Posterior cingulate gyrus (tissue), 11 donors: ENCODE measurements around the gene MAP7.
"Not testable (repeated sequence)": the region's sequence is repeated elsewhere in the genome, so short reads cannot be mapped to it uniquely, and the experiment has no call there.

Experiments used
- DNase-seq, 10 donors: peaks; one replicate each; pipeline versions ENCODE4 v3.0.0 to v3.0.0-alpha.2; 2020 to 2021; ENCODE audit warnings: mixed read lengths in 3 of 10
- intact Hi-C: fragments of 100-400 bp; cut with DNase I; formaldehyde crosslinking; loops from one replicate; pipeline ENCODE4 v1.15.1; 2023

The MAP7 gene

DNA sequence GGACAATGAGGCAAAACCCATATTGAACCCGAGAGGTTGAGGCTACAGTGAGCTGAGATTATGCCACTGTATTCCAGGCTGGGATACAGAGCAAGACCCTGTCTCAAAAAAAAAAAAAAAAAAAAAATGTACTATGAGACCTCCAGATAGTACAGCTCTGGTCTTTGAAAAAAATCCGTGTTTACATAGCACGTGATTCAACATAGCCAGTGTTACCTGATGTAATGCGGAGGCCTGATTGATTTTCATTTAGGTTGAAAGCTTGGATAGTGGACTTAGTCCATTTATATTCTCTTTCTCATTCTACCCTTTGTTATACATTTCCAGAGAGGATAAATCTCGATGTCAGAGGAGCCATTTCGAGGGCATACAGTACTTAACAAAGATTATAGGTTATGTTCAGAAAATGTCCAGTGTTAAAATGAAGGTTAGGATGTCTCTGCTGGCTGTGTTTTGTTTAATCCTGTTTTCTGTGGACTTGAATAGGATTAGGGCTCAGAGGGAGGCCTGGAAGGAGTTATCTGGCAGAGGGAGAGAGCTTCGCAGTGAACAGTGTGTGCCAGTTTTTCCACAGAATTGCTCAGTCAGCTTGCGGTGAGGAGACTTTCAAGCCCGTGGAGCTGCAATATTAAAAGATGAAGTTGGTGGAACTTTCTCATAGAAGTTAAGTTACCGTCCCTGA, 226.7 kb downstream of the MAP7 start:
- intact Hi-C loops, result no loop called here
- DNase-seq, result no peak

DNA sequence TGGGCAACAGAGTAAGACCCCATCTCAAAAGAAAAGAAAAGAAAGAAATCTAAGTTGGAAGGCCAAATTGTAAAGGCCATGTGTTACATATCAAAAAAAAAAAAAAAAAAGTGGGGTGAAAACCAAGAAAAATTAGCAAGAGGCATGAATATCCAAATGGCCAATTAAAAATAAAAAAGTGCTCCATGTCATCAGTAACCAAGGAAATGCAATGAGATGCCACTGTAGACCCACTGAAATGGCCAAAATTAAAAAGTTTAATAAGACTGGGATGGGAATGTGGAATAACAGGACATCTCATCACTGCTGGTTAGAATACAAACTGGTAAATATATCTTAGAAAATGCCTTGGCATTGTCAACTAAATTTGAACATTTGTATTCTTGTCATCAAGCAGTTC, 230.5 kb downstream of the MAP7 start:
- DNase-seq, result no peak
- intact Hi-C loops, result loop anchor here (10.0 kb wide), 2 partner anchors 65 to 815 kb away; partner anchors contain the start of gene MTFR2

- intact Hi-C loops, result loop anchor here (10.0 kb wide), 2 partner anchors 64 to 814 kb away; partner anchors contain the start of gene MTFR2
- DNase-seq, result no peak
Measured at GRCh38 chr6:136318676-136319075, 231.5 kb downstream of the MAP7 start.

- intact Hi-C loops, result loop anchor here (10.0 kb wide), 2 partner anchors 63 to 813 kb away; partner anchors contain the start of gene MTFR2
- no peak for DNase-seq
Measured at GRCh38 chr6:136317971-136318370, 232.3 kb downstream of the MAP7 start.

- intact Hi-C loops, result loop anchor here (10.0 kb wide), 2 partner anchors 62 to 812 kb away; partner anchors contain the start of gene MTFR2
- peak in 6 of 10 donors; percentile 29 to 88 (median 62) for DNase-seq
Measured at GRCh38 chr6:136317021-136317694, 233.1 kb downstream of the MAP7 start.

DNA sequence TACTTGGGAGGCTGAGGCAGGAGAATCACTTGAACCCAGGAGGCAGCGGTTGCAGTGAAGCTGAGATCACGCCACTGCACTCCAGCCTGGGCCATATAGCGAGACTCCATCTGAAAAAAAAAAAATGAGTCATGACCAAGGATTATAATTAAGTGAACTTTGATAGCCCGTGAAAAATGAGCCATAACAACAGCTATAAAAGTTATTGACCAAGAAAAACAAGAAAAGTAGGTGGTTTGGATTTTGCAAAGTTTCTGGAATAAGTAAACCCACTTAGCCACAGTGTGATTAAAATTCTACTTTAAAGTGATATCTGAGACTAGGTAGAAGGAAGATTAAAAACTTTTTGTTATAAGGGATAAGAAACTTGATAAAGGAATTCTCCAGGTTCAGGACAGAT, 234.6 kb downstream of the MAP7 start:
- no peak for DNase-seq
- intact Hi-C loops, result loop anchor here (10.0 kb wide), 2 partner anchors 61 to 811 kb away; partner anchors contain the start of gene MTFR2

- intact Hi-C loops, result loop anchor here (10.0 kb wide), 2 partner anchors 58 to 808 kb away; partner anchors contain the start of gene MTFR2
- no peak for DNase-seq
Measured at GRCh38 chr6:136312975-136313374, 237.2 kb downstream of the MAP7 start.

DNA sequence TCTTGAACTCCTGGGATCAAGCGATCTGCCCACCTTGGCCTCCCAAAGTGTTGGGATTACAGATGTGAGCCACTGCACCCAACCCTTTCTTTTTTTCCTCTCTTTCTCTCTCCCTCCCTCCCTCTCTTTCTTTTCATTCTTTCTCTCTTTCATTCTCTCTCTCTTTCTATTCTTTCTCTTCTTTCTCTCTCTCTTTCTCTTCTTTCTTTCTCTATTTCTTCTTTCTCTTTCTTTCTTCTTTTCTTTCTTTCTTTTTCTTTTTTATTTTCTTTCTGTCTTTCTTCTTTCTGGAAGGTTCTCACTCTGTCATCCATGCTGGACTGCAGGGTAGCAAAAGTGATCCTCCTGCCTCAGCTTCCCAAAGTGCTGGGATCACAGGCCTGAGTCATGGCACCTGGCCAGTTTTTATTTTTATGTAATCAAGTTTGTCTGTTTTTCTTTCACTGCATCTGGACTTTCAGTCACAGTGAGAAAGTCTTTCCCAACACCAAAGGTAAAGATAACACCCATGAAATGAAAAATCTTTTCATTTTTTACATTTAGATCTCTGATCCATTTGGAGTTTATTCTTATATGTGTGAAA, 240.4 kb downstream of the MAP7 start:
- no peak for DNase-seq
- intact Hi-C loops, result loop anchor here (10.0 kb wide), 2 partner anchors 55 to 805 kb away; partner anchors contain the start of gene MTFR2

- DNase-seq, result no peak
- intact Hi-C loops, result no loop called here
Measured at GRCh38 chr6:136309171-136309570, 241.1 kb downstream of the MAP7 start.

DNA sequence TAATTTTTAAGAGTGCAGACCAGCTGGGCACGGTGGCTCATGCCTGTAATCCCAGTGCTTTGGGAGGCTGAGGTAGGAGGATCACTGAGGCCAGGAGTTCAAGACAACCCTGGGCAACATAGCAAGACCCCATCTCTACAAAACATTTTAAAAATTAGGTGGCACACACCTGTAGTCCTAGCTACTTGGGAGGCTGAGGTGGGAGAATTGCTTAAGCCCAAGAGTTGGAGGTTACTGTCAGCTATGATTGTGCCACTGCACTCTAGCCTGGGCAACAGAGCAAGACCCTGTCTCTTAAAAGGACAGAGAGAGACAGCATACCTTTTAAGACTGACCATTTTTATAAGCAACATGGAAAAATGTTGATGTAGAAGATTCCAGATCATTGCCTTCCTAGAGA, 241.8 kb downstream of the MAP7 start:
- DNase-seq, intact Hi-C loops: not testable (repeated sequence)

DNA sequence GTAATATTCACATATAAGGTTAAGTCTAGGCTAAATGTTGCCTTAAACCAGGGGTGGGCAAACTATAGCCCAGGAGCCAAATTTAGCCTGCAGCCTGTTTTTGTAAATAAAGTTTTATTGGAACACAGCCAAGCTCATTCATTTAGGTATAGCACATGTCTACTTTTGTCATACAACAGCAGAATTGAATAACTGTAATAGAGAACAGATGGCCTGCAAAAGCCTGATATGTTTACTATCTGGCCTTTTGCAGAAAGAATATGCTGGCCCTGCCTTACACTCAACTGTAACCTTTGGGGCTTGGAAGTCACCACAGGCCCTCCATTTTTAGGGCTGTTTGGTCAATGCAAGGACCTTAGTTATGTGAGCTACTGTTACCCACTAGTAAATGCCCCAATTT, 242.9 kb downstream of the MAP7 start:
- no peak for DNase-seq
- intact Hi-C loops, result no loop called here

- DNase-seq, result peak in 2 of 10 donors; percentile 17 to 49
- intact Hi-C loops, result no loop called here
Measured at GRCh38 chr6:136306466-136306865, 243.8 kb downstream of the MAP7 start.

- intact Hi-C loops, result no loop called here
- no peak for DNase-seq
Measured at GRCh38 chr6:136304410-136304809, 245.8 kb downstream of the MAP7 start.

DNA sequence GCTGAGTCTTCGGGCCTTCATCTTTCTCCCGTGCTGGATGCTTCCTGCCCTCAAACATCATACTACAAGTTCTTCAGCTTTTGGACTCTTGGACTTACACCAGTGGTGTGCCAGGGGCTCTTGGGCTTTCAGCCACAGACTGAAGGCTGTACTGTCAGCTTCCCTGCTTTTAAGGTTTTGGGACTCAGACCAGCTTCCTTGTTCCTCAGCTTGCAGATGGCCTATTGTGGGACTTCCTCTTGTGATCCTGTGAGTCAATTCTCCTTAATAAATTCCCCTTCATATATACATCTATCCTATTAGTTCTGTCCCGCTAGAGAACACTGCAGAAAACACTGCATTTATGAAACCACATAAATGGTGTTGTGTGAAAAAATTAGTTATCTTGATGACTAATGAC, 246.7 kb downstream of the MAP7 start:
- no peak for DNase-seq
- intact Hi-C loops, result no loop called here

DNA sequence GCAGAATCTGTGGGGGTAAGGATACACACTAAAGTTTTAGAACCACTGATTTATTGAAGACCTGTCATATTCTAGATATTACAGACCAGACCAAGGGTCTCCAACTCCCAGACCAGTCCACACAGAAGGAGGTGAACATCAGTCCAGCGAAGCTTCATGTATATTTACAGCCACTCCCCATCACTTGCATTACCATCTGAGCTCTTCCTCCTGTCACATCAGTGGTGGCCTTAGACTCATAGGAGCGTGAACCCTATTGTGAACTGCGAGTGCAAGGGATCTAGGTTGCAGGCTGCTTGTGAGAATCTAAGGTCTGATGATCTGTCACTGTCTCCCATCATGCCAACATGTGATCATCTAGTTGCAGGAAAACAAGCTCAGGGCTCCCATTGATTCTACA, 255.6 kb downstream of the MAP7 start:
- no peak for DNase-seq
- intact Hi-C loops, result no loop called here
